Type B pancreatic cell (in vitro differentiated cells): ENCODE data around the gene BMPR2. TPM values are rescaled to one million over a fixed set of nuclear protein-coding genes. Genes with fewer than 3 reads are reported as not detected.

Experiments used
- DNase-seq: peaks from one replicate; pipeline ENCODE4 v3.0.0; 2021; ENCODE audit warnings: mixed read lengths; ENCODE audit not compliant: unreplicated experiment; ENCODE audit errors: extremely low spot score
- H3K27ac Mint-ChIP-seq: 2 replicates; pipeline ENCODE4 v1.8.0; 2021; ENCODE audit warnings: mild to moderate bottlenecking, mixed read lengths
- H3K27me3 Mint-ChIP-seq: 2 replicates; pipeline ENCODE4 v1.8.0; 2021; ENCODE audit warnings: mixed read lengths
- H3K36me3 Mint-ChIP-seq: 2 replicates; pipeline ENCODE4 v1.8.0; 2021; ENCODE audit warnings: mixed read lengths
- H3K4me1 Mint-ChIP-seq: one replicate; pipeline ENCODE4 v1.8.0; 2021; ENCODE audit warnings: mixed read lengths; ENCODE audit not compliant: unreplicated experiment
- H3K4me3 Mint-ChIP-seq: 2 replicates; pipeline ENCODE4 v1.8.0; 2021; ENCODE audit warnings: mild to moderate bottlenecking, mixed read lengths
- H3K9me3 Mint-ChIP-seq: 2 replicates; pipeline ENCODE4 v1.8.0; 2021; ENCODE audit warnings: mixed read lengths
- CTCF ChIP-seq: fragments of 200-600 bp; sonication (generic); conservative IDR thresholded peaks from 2 replicates; pipeline ENCODE4 v1.5.0; 2021; ENCODE audit warnings: antibody characterized with exemption, mild to moderate bottlenecking
- total RNA-seq: library from RNA; stranded (reverse); gene quantifications from 2 replicates; pipeline ENCODE4 v1.2.1, GENCODE V29; 2021; ENCODE audit warnings: low replicate concordance

The BMPR2 gene
- total RNA-seq, 1 donor from 2014 or later: 34.8 TPM

DNA sequence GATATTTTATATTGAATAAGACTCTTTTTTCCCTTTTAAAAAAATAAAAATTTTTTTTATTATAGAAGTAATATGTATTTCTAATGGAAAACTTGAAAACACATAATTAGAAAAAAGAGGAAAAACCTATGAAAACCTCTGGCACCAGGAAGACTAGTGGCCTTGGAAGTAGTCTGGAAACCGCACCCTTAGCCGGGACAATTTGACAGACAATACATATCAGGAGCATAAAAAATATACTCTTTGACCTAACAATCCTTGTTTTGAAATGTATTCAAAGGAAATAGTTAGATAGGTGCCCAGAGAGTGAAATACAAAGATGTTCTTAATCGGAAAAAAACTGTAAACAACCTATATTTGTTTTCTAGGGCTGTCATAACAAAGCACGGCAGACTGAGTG is 223.8 kb downstream of the BMPR2 start:
- DNase-seq: no peak
- Mint-ChIP-seq H3K4me3 (no peak overlapping the region), H3K4me1 (no peaks in the 10 kb centered on the region), H3K36me3 (no peaks in the 10 kb centered on the region), H3K27ac (no peak overlapping the region), H3K9me3 (no peaks in the 10 kb centered on the region), H3K27me3 (no peaks in the 10 kb centered on the region)
- TF ChIP-seq CTCF: no peak

- Mint-ChIP-seq H3K4me1 (no peaks in the 10 kb centered on the region), H3K27ac (no peak overlapping the region), H3K9me3 (no peaks in the 10 kb centered on the region), H3K4me3 (no peak overlapping the region), H3K36me3 (no peaks in the 10 kb centered on the region), H3K27me3 (no peaks in the 10 kb centered on the region)
- TF ChIP-seq CTCF: no peak
- no peak for DNase-seq
Measured at GRCh38 chr2:202604699-202605098, 228.6 kb downstream of the BMPR2 start.

DNA sequence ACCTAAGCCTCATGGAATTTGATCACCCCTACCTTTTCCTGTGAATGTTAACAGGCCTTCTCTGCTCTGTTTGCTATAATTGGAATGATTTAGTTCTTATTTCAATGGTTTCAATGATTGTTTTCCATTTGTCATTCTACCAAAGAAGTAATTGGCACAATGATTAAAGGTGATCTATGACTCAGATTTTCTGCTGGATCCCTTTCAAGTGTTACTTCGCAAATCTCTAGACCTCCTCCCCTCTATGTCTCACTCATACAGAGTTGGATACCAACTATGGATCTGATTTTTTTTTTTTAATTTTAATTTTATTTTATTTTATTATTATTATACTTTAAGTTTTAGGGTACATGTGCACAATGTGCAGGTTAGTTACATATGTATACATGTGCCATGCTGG is 229.0 kb downstream of the BMPR2 start:
- Mint-ChIP-seq H3K27me3 (no peaks in the 10 kb centered on the region), H3K9me3 (no peaks in the 10 kb centered on the region), H3K27ac (no peak overlapping the region), H3K4me3 (no peak overlapping the region), H3K4me1 (no peaks in the 10 kb centered on the region), H3K36me3 (no peaks in the 10 kb centered on the region)
- no peak for DNase-seq
- no peak for TF ChIP-seq CTCF

DNA sequence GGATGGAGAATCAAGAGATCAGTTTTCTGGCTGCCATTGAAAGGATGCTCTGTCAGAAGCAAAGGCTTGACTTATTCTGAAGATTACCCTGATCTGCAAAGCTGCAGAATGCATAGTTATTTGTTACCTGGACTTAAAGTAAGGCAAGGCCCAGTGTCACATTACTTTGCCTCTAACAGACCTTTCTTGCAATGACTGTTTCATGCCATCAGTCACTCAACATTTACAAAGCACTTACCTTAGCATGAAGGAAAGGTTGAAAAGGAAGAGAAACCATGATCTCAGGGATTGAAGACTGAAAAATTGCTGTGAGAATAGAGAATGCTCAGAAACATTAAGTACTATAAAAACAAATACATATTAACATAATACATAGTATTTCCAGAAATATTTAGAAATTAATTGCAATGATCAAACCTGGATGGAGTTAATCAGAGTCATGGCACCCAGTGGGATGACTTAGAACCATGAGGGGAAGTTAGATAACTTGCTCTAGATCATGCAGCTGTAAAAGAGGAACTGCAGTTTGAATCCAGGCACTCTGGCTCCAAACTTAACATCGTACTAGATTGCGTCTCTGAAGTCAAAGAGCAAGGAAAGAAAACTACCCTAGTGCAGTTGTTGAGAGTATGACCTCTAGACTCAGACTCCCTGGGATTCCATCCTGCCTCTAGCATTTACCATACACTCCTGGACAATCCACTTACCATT is 232.2 kb downstream of the BMPR2 start:
- H3K4me1 Mint-ChIP-seq: no peaks in the 10 kb centered on the region
- H3K9me3 Mint-ChIP-seq: no peaks in the 10 kb centered on the region
- H3K27me3 Mint-ChIP-seq: no peaks in the 10 kb centered on the region
- H3K27ac Mint-ChIP-seq: no peak overlapping the region
- DNase-seq: no peak
- TF ChIP-seq CTCF: no peak
- no peak overlapping the region for H3K4me3 Mint-ChIP-seq
- H3K36me3 Mint-ChIP-seq: no peaks in the 10 kb centered on the region

DNA sequence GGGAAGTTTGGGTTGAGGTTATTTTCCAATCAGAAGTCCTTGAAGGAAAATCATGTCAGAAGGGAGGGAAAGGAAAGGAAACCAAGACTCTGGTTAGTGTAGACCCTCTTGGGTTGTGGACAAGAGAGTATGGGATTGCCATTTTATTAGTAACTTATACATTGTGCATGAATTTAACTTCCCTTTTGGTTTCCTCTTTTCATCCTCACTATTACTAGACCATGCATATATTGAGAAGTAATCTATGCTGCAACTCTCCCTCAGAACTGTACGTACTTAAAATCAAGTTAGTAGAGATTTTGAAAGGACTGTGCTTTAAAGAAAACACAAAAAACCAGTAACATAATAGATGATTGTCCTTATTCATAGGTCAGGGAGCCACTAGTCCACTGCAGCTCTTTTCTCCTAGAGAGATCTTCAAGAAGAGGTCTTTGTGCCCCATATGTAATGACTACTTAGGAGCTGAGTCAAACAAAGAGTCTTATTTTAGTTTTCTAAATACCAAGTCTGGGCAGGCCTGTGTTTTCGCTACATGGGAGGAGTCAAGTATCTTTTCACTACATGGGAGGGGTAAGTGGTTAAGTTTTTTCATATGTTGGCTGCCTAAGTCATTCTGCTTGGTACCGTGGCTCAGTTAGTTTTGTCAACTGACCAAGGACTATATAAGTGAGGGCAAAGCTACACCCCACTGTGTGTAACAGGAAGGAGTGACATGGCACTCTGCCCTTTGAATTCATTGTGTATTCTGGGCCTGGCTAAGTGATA is 233.4 kb downstream of the BMPR2 start:
- Mint-ChIP-seq H3K36me3 (no peaks in the 10 kb centered on the region), H3K9me3 (no peaks in the 10 kb centered on the region), H3K4me3 (no peak overlapping the region), H3K27me3 (no peaks in the 10 kb centered on the region), H3K27ac (no peak overlapping the region), H3K4me1 (no peaks in the 10 kb centered on the region)
- TF ChIP-seq CTCF: no peak
- DNase-seq: no peak
